ENCODE data around the gene PKMYT1.

DNA sequence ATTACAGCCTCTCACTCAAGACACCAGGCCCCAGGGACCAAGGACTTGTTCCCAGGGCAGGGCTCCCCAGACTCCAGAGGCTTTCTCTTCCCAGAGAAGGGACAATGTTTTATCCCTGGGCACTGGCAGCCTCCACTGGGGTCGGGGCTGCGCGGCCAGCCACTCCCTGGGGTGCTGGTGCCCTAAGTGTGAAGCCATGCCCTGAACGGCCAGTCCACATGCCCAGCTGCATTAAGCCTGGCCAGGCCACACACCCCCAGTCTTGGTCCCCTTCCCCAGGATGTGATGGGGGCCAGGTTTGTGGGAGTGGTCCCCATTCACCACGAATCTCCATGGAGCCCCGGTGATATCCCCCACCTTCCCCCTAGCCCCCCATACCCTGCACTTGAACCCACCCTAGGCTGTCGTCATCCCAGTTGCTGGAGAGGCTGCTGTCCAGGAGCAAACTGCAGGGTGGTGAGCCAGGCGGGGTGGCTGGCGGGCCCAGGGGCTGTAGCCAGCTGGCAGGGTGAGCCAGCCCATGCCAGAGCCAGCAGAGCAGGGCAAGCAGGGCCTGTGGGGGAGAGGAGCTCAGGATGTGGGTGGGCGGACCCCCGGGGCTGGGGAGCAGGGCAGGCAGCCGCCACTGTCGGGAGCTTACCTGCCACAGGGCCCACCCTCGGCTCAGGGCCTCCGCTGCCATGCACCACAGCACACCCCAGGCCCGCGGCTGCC, 6.5 kb downstream of the PKMYT1 start:
- no peak for TF ChIP-seq CTCF (IDR thresholded peaks at IDR 0.05; ENCODE audit: poor library complexity, severe bottlenecking)
- no peak for TF ChIP-seq POLR2AphosphoS5 (IDR thresholded peaks at IDR 0.05)
- no peak for TF ChIP-seq EP300 (conservative IDR thresholded peaks at IDR 0.05; ENCODE audit: poor library complexity, severe bottlenecking)
- TF ChIP-seq RAD21 (conservative IDR thresholded peaks at IDR 0.05): no peak
- no peak for TF ChIP-seq EZH2 (IDR thresholded peaks at IDR 0.05; ENCODE audit: borderline replicate concordance, insufficient read depth, low read length, poor library complexity, severe bottlenecking)
